ENCODE measurements around the gene TNIP2.

- no peak for TF ChIP-seq CTCF (IDR thresholded peaks at IDR 0.05)
- TF ChIP-seq POLR2A (IDR thresholded peaks at IDR 0.05), result no peak
Measured at GRCh38 chr4:2753436-2753835, 2.7 kb downstream of the TNIP2 start.

Measured in suprapubic skin (tissue), 3 donors.